Upper lobe of left lung (tissue), 6 donors: ENCODE results near the gene PRKAB1. TPM values are rescaled to one million over a fixed set of nuclear protein-coding genes. Genes with fewer than 3 reads are reported as not detected.

Experiments used
- ATAC-seq, 2 donors: fragments of 200-7000 bp; cut with Tn5 transposase; one replicate each; pipeline ENCODE4 v1.9.1; 2022; ENCODE audit warnings: mild to moderate bottlenecking in 2 of 2, moderate library complexity in 2 of 2; ENCODE audit not compliant: low FRiP score in 2 of 2
- DNase-seq, 2 donors: peaks; one replicate each; pipeline ENCODE4 v3.0.0-alpha.2; 2019 to 2020
- H3K27ac ChIP-seq, 4 donors: fragments of 200-600 bp; sonication (generic); one replicate each; pipeline ENCODE4 v1.5.1; 2016 to 2019
- H3K27me3 ChIP-seq, 4 donors: fragments of 200-600 bp; sonication (generic); one replicate each; pipeline ENCODE4 v1.5.1; 2017 to 2019
- H3K36me3 ChIP-seq, 4 donors: fragments of 200-600 bp; sonication (generic); one replicate each; pipeline ENCODE4 v1.5.1; 2016 to 2019
- H3K4me1 ChIP-seq, 4 donors: fragments of 200-600 bp; sonication (generic); one replicate each; pipeline ENCODE4 v1.5.1; 2018 to 2019
- H3K4me3 ChIP-seq, 4 donors: fragments of 200-600 bp; sonication (generic); one replicate each; pipeline ENCODE4 v1.5.1; 2017 to 2019; ENCODE audit warnings: mild to moderate bottlenecking in 2 of 4, moderate library complexity in 1 of 4
- H3K9me3 ChIP-seq, 4 donors: fragments of 200-600 bp; sonication (generic); one replicate each; pipeline ENCODE4 v1.5.1; 2018 to 2019
- EP300 ChIP-seq, 4 donors: sonication (generic); formaldehyde crosslinking; IDR thresholded peaks; one replicate each; pipeline ENCODE4 v1.5.1; 2017; ENCODE audit warnings: antibody characterized with exemption in 4 of 4, control low read depth in 2 of 4
- POLR2A ChIP-seq, 4 donors: fragments of 450-650 bp; IDR thresholded peaks; one replicate each; pipeline ENCODE4 v1.5.1; 2016 to 2017; ENCODE audit warnings: antibody characterized with exemption in 4 of 4, mild to moderate bottlenecking in 2 of 4
- POLR2AphosphoS5 ChIP-seq, 2 donors: sonication (generic); formaldehyde crosslinking; IDR thresholded peaks; one replicate each; pipeline ENCODE4 v1.5.1; 2017; ENCODE audit warnings: antibody characterized with exemption in 2 of 2
- WGBS, 2 donors: methylation state at CpG; one replicate each; pipeline ENCODE4 v1.1.5; 2017 to 2018; 5-methylcytosine and 5-hydroxymethylcytosine counted together
- total RNA-seq, 6 donors: library from RNA; depleted of rRNA in 4 of 6; stranded (reverse); fragments of >200 nt in 4 of 6; gene quantifications; one replicate each; pipeline versions ENCODE4 v1.1.0 to v1.2.1, GENCODE V29; 2016 to 2021
- TF ChIP-seq, protein P1 (sequence below), 6 experiments: fragments of 450-650 bp in 4 of 6; fragments of 200-600 bp in 2 of 6; sonication (generic) in 2 of 6; IDR thresholded peaks; one replicate each; pipeline ENCODE4 v1.5.1; 2016 to 2019; ENCODE audit warnings: antibody characterized with exemption in 6 of 6
- donor health status: DM: no; HTN: no; CAD: no; lungs with moderate emphysema.
- donor health status: DM: no; HTN: yes; CAD: no; lungs with severe emphysema.

PRKAB1 gene
- total RNA-seq, 6 donors from 2014 or later = 44.2 to 90.3 (median 62.9) TPM

GRCh38 chr12:119666226-119666795 lies 1.6 kb upstream of the PRKAB1 start:
- Histone ChIP-seq H3K27ac (no peak overlapping the region), H3K9me3 (no peaks in the 10 kb centered on the region), H3K4me1 (peaks cover 34 to 46% (median 35%) of the 10 kb centered on the region in 4 donors), H3K36me3 (peaks cover 0 to 5% (median 0%) of the 10 kb centered on the region in 4 donors), H3K4me3 (peak overlapping the region in 1 of 4 donors; percentile 61), H3K27me3 (no peaks in the 10 kb centered on the region)
- DNase-seq (no peak), ATAC-seq (no peak)
- TF ChIP-seq, protein P1, sequence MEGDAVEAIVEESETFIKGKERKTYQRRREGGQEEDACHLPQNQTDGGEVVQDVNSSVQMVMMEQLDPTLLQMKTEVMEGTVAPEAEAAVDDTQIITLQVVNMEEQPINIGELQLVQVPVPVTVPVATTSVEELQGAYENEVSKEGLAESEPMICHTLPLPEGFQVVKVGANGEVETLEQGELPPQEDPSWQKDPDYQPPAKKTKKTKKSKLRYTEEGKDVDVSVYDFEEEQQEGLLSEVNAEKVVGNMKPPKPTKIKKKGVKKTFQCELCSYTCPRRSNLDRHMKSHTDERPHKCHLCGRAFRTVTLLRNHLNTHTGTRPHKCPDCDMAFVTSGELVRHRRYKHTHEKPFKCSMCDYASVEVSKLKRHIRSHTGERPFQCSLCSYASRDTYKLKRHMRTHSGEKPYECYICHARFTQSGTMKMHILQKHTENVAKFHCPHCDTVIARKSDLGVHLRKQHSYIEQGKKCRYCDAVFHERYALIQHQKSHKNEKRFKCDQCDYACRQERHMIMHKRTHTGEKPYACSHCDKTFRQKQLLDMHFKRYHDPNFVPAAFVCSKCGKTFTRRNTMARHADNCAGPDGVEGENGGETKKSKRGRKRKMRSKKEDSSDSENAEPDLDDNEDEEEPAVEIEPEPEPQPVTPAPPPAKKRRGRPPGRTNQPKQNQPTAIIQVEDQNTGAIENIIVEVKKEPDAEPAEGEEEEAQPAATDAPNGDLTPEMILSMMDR (IDR thresholded peaks at IDR 0.05) = no peak
- TF ChIP-seq POLR2AphosphoS5 (IDR thresholded peaks at IDR 0.05) = no peak
- TF ChIP-seq POLR2A (IDR thresholded peaks at IDR 0.05) = no peak
- 57 to 61% methylated on average over 2 of the region's 2 CpGs for WGBS, 2 donors

- no peaks in the 10 kb centered on the region for H3K27me3 ChIP-seq
- ATAC-seq (no peak), DNase-seq (no peak)
- no peak for TF ChIP-seq EP300 (IDR thresholded peaks at IDR 0.05)
- TF ChIP-seq, protein P1 (IDR thresholded peaks at IDR 0.05) = no peak
- no peak for TF ChIP-seq POLR2A (IDR thresholded peaks at IDR 0.05)
- no peak for TF ChIP-seq POLR2AphosphoS5 (IDR thresholded peaks at IDR 0.05)
- peaks cover 0 to 12% (median under 1%) of the 10 kb centered on the region in 4 donors for H3K36me3 ChIP-seq
- H3K9me3 ChIP-seq = no peaks in the 10 kb centered on the region
- peak overlapping the region; percentile 16 to 85 (median 65) for H3K4me3 ChIP-seq
- 6 to 10% methylated on average over 9 of the region's 9 CpGs for WGBS, 2 donors
- peak overlapping the region; percentile 91 to 99 (median 96) for H3K27ac ChIP-seq
- peaks cover 40 to 51% (median 42%) of the 10 kb centered on the region in 4 donors for H3K4me1 ChIP-seq
Measured at GRCh38 chr12:119666900-119667576, 895 bp upstream of the PRKAB1 start.

GRCh38 chr12:119668324-119668841 lies 450 bp downstream of the PRKAB1 start:
- Histone ChIP-seq H3K27me3 (no peaks in the 10 kb centered on the region), H3K27ac (peak overlapping the region; percentile 91 to 99 (median 96)), H3K9me3 (no peaks in the 10 kb centered on the region), H3K4me1 (peaks cover 50 to 61% (median 54%) of the 10 kb centered on the region in 4 donors), H3K4me3 (peak overlapping the region; percentile 61 to 85 (median 71)), H3K36me3 (peaks cover 6 to 26% (median 10%) of the 10 kb centered on the region in 4 donors)
- DNase-seq (no peak), ATAC-seq (peak in 1 of 2 donors; percentile 0)
- 5 to 8% methylated on average over 13 to 14 of the region's 14 CpGs for WGBS, 2 donors
- no peak for TF ChIP-seq POLR2AphosphoS5 (IDR thresholded peaks at IDR 0.05)

DNA sequence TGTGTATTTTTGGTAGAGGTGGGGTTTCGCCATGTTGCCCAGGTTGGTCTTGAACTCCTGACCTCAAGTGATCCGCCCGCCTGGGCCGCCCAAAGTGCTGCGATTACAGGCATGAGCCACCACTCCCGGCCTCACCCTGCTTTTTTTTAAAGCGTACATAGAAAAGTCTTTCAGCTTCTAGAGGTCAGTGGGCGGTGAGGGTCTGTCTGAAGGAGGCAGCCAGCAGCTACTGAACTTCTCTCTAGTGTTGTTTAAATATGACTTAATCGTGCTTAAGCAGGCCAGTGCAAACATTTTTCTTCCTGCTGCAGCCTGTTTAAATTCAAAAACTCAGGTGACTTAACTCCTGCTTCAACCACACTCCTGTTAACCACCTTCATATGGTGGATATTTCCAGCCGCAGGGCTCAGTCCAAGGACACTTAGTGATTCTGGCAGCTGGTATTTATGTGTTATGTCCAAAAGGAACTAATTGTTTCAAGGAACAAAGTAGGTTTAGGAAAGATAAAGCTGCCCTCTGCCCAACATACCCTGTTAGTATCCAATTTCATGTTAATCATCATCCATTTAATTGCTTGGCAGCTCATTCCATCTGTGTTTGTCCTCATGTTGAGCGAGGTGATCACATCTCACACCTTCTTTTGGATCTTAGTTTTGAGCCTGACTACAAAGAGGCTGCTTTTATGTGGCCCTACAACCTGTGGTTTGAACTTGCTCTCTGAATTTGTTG lies 2.0 kb downstream of the PRKAB1 start:
- H3K36me3 ChIP-seq = peaks cover 13 to 41% (median 23%) of the 10 kb centered on the region in 4 donors
- WGBS, 2 donors = 61 to 66% methylated on average over 11 of the region's 11 CpGs
- H3K4me3 ChIP-seq = peak overlapping the region in 1 of 4 donors; percentile 61
- peaks cover 62 to 76% (median 69%) of the 10 kb centered on the region in 4 donors for H3K4me1 ChIP-seq
- peak; percentile 83 to 87 for DNase-seq
- ATAC-seq = peak in 1 of 2 donors; percentile 77
- H3K9me3 ChIP-seq = no peaks in the 10 kb centered on the region
- peak overlapping the region; percentile 73 to 99 (median 92) for H3K27ac ChIP-seq
- no peaks in the 10 kb centered on the region for H3K27me3 ChIP-seq
- TF ChIP-seq POLR2AphosphoS5 (IDR thresholded peaks at IDR 0.05) (peak in 1 of 2 donors; percentile 26), POLR2A (IDR thresholded peaks at IDR 0.05) (peak in 1 of 4 donors; percentile 50), EP300 (IDR thresholded peaks at IDR 0.05) (peak in 2 of 4 donors; percentile 40 to 54)
- TF ChIP-seq, protein P1 (IDR thresholded peaks at IDR 0.05) = no peak

DNA sequence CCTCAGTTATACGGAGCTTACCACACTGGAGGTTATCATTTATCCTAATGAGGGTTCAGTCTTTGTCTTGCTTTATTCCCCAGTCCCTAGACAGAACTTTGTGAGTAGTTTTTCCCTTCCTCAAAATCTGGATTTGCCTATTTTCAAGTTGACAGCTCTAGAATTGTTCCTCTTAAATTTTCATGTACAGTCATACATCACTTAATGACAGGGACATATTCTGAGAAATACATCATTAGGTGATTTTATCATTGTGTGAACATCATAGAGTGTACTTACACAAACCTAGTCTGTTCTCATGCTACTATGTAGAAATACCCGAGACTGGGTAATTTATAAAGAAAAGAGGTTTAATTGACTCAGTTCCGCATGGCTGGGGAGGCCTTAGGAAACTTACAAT lies 3.1 kb downstream of the PRKAB1 start:
- H3K9me3 ChIP-seq = no peaks in the 10 kb centered on the region
- WGBS, 2 donors = 67 to 74% methylated on average over 3 of the region's 3 CpGs
- no peak for DNase-seq
- no peak for ATAC-seq
- TF ChIP-seq, protein P1 (IDR thresholded peaks at IDR 0.05) = no peak
- TF ChIP-seq EP300 (IDR thresholded peaks at IDR 0.05) = no peak
- TF ChIP-seq POLR2AphosphoS5 (IDR thresholded peaks at IDR 0.05) = no peak
- TF ChIP-seq POLR2A (IDR thresholded peaks at IDR 0.05) = no peak
- H3K27ac ChIP-seq = peak overlapping the region; percentile 73 to 99 (median 92)
- H3K36me3 ChIP-seq = peaks cover 23 to 52% (median 30%) of the 10 kb centered on the region in 4 donors
- H3K27me3 ChIP-seq = no peaks in the 10 kb centered on the region
- H3K4me1 ChIP-seq = peaks cover 62 to 82% (median 72%) of the 10 kb centered on the region in 4 donors
- H3K4me3 ChIP-seq = peak overlapping the region in 1 of 4 donors; percentile 12
